Measurements from ENCODE around the gene POLR2H.

POLR2H gene

GRCh38 chr3:184352149-184352785 lies 9.2 kb upstream of the POLR2H start:
- no peak for DNase-seq (ENCODE audit: low spot score)

GRCh38 chr3:184352897-184353545 lies 8.5 kb upstream of the POLR2H start:
- DNase-seq (ENCODE audit: low spot score) = no peak

GRCh38 chr3:184353546-184353941 lies 8.0 kb upstream of the POLR2H start:
- no peak for DNase-seq (ENCODE audit: low spot score)

- peak; percentile 81 for DNase-seq (ENCODE audit: low spot score)
These were observed 7.3 kb upstream of the POLR2H start for GRCh38 chr3:184354121-184354728.

GRCh38 chr3:184354754-184355153 lies 6.8 kb upstream of the POLR2H start:
- DNase-seq (ENCODE audit: low spot score) = no peak

- DNase-seq (ENCODE audit: low spot score) = no peak
These were observed 6.1 kb upstream of the POLR2H start for GRCh38 chr3:184355261-184356040.

- no peak for DNase-seq (ENCODE audit: low spot score)
These were observed 4.0 kb upstream of the POLR2H start for GRCh38 chr3:184357248-184358123.

GRCh38 chr3:184358124-184358767 lies 3.3 kb upstream of the POLR2H start:
- no peak for DNase-seq (ENCODE audit: low spot score)

- DNase-seq (ENCODE audit: low spot score) = no peak
These were observed 2.6 kb upstream of the POLR2H start for GRCh38 chr3:184358921-184359350.

GRCh38 chr3:184359610-184360009 lies 1.9 kb upstream of the POLR2H start:
- DNase-seq (ENCODE audit: low spot score) = no peak

- no peak for DNase-seq (ENCODE audit: low spot score)
These were observed 1.2 kb upstream of the POLR2H start for GRCh38 chr3:184360070-184360928.

- no peak for DNase-seq (ENCODE audit: low spot score)
These were observed 480 bp upstream of the POLR2H start for GRCh38 chr3:184360929-184361531.

- DNase-seq (ENCODE audit: low spot score) = peak; percentile 50
These were observed 590 bp downstream of the POLR2H start for GRCh38 chr3:184361932-184362667.

GRCh38 chr3:184362668-184363546 lies 1.4 kb downstream of the POLR2H start:
- peak; percentile 91 for DNase-seq (ENCODE audit: low spot score)

- DNase-seq (ENCODE audit: low spot score) = no peak
These were observed 5.2 kb downstream of the POLR2H start for GRCh38 chr3:184366619-184367289.

- DNase-seq (ENCODE audit: low spot score) = no peak
These were observed 6.6 kb downstream of the POLR2H start for GRCh38 chr3:184368116-184368515.

- no peak for DNase-seq (ENCODE audit: low spot score)
These were observed 7.2 kb downstream of the POLR2H start for GRCh38 chr3:184368586-184369183.

Measured in HuH-7 (cell line).